Endothelial cell of umbilical vein (primary cell): Measurements from ENCODE around the gene UBASH3B. TPM values are rescaled to one million over a fixed set of nuclear protein-coding genes. Genes with fewer than 3 reads are reported as not detected.
A peak's percentile ranks its signal among the peaks of the same experiment; 100 is the strongest.

Experiments
- BruUV-seq: library from RNA; stranded (reverse); fragments of 400-500 nt; replicated peaks from 2 replicates; lab custom pipeline; 2021; lab: Mats Ljungman, UMichigan
- CTCF ChIA-PET: fragments of 300-600, 350-600 bp; sonication (Branson Sonifier 250); formaldehyde crosslinking; loops from one replicate; lab custom pipeline; 2021; ENCODE audit warnings: antibody characterized with exemption, inconsistent platforms; lab: Charles Lee
- POLR2A ChIA-PET: fragments of 300-600, 350-600 bp; sonication (Branson Sonifier 250); formaldehyde crosslinking; loops from one replicate; lab custom pipeline; 2021; ENCODE audit warnings: antibody characterized with exemption, inconsistent platforms; lab: Charles Lee
- DNase-seq: peaks from one replicate; pipeline ENCODE4 v3.0.0-alpha.2; 2011; ENCODE audit warnings: low read depth, low spot score
- FAIRE-seq: peaks from 2 replicates; lab custom pipeline; 2011; peaks lifted over from hg19 to GRCh38; lab: Jason Lieb, UNC
- H2AFZ ChIP-seq: 2 replicates; pipeline ENCODE4 v1.6.0; 2012; ENCODE audit warnings: low read depth, low read length, control low read depth, inconsistent platforms
- H3K27ac ChIP-seq: 2 replicates; pipeline ENCODE4 v1.5.1; 2011; ENCODE audit warnings: low read depth, mild to moderate bottlenecking, control low read depth, low read length, moderate library complexity; ENCODE audit not compliant: insufficient read depth
- H3K27me3 ChIP-seq, 2 experiments: 2 replicates each; pipeline versions ENCODE4 v1.6.0 to v1.6.1; 2011; ENCODE audit warnings: low read length in 2 of 2, mixed read lengths in 1 of 2; ENCODE audit not compliant: control insufficient read depth in 2 of 2, insufficient read depth in 2 of 2
- H3K36me3 ChIP-seq, 2 experiments: 2 replicates in 1 of 2; 3 replicates in 1 of 2; pipeline ENCODE4 v1.5.1; 2011; ENCODE audit warnings: low read length in 2 of 2, mild to moderate bottlenecking in 1 of 2, moderate library complexity in 1 of 2; ENCODE audit not compliant: control insufficient read depth in 2 of 2, insufficient read depth in 2 of 2; ENCODE audit errors: extremely low read depth in 1 of 2
- H3K4me1 ChIP-seq: 3 replicates; pipeline ENCODE4 v1.5.1; 2011; ENCODE audit warnings: mild to moderate bottlenecking, low read length; ENCODE audit not compliant: control insufficient read depth, insufficient read depth; ENCODE audit errors: extremely low read depth
- H3K4me2 ChIP-seq: 2 replicates; pipeline ENCODE4 v1.6.1; 2011; ENCODE audit warnings: low read length, control low read depth, mixed read lengths; ENCODE audit not compliant: insufficient read depth
- H3K4me3 ChIP-seq, 3 experiments: fragments of 200-600 bp in 1 of 3; sonication (generic), shearing (Covaris generic) in 1 of 3; replicated peaks in 1 of 3; 2 replicates each; pipeline ENCODE4 v1.5.1; 2011 to 2016; ENCODE audit warnings: control low read depth in 3 of 3, low read length in 3 of 3, mild to moderate bottlenecking in 2 of 3, inconsistent platforms in 1 of 3, low read depth in 1 of 3, moderate library complexity in 1 of 3; ENCODE audit not compliant: insufficient read depth in 1 of 3
- H3K79me2 ChIP-seq: 2 replicates; pipeline ENCODE4 v1.6.0; 2012; ENCODE audit warnings: low read length, inconsistent platforms; ENCODE audit not compliant: control insufficient read depth, insufficient read depth
- H3K9ac ChIP-seq: replicated peaks from 2 replicates; pipeline ENCODE3; 2011; ENCODE audit warnings: low read length, control low read depth; ENCODE audit not compliant: insufficient read depth; ENCODE audit errors: extremely low read depth
- H3K9me1 ChIP-seq: replicated peaks from 3 replicates; pipeline ENCODE4 v1.6.0; 2011; ENCODE audit warnings: mild to moderate bottlenecking, low read length; ENCODE audit not compliant: control insufficient read depth, insufficient read depth; ENCODE audit errors: extremely low read depth
- H3K9me3 ChIP-seq: replicated peaks from 2 replicates; pipeline ENCODE4 v1.5.1; 2012; ENCODE audit warnings: low read length, inconsistent platforms; ENCODE audit not compliant: control insufficient read depth, insufficient read depth
- H4K20me1 ChIP-seq: replicated peaks from 2 replicates; pipeline ENCODE3; 2011; ENCODE audit warnings: mild to moderate bottlenecking, low read length; ENCODE audit not compliant: control insufficient read depth, insufficient read depth; ENCODE audit errors: extremely low read depth
- EZH2 ChIP-seq: IDR thresholded peaks from 2 replicates; pipeline ENCODE4 v1.6.1; 2012; ENCODE audit warnings: borderline replicate concordance, low read depth, mild to moderate bottlenecking, moderate library complexity, low read length, inconsistent platforms; ENCODE audit not compliant: severe bottlenecking
- FOS ChIP-seq: IDR thresholded peaks from 2 replicates; pipeline ENCODE4 v1.6.1; 2011; ENCODE audit warnings: mild to moderate bottlenecking, low read length, moderate library complexity, borderline replicate concordance; ENCODE audit not compliant: insufficient read depth
- GATA2 ChIP-seq: IDR thresholded peaks from 2 replicates; pipeline ENCODE4 v1.7.0; 2011; ENCODE audit warnings: low read depth, mild to moderate bottlenecking, moderate library complexity, mixed read lengths, low read length; ENCODE audit not compliant: insufficient read length, insufficient read depth
- JUN ChIP-seq: IDR thresholded peaks from 2 replicates; pipeline ENCODE4 v1.6.1; 2011; ENCODE audit warnings: borderline replicate concordance, low read depth; ENCODE audit not compliant: insufficient read length, insufficient read depth
- MYC ChIP-seq: IDR thresholded peaks from one replicate; pipeline ENCODE4 v1.6.1; 2011; ENCODE audit warnings: mild to moderate bottlenecking, low read depth, low read length
- POLR2A ChIP-seq: IDR thresholded peaks from 2 replicates; pipeline ENCODE4 v1.6.1; 2012; ENCODE audit warnings: low read depth, mild to moderate bottlenecking, control low read depth, low read length
- POLR2AphosphoS5 ChIP-seq: IDR thresholded peaks from 2 replicates; pipeline ENCODE4 v1.6.1; 2012; ENCODE audit warnings: low read depth, mild to moderate bottlenecking, control low read depth, low read length, moderate library complexity; ENCODE audit not compliant: insufficient read depth
- dilution Hi-C: fragments of 300-500 bp; cut with MboI; formaldehyde crosslinking; loops from one replicate; pipeline ENCODE4 v1.15.0; 2019; ENCODE audit warnings: low sequenced_read_pairs; ENCODE audit not compliant: extremely low pct_ligation_motif_present
- intact Hi-C: fragments of 100-400 bp; cut with micrococcal nuclease; formaldehyde crosslinking; loops from one replicate; pipeline ENCODE4 v1.10.0; 2022
- polyA plus RNA-seq, 4 experiments: library from polyadenylated mRNA; depleted of rRNA in 3 of 4; stranded (reverse) in 3 of 4; unstranded in 1 of 4; fragments of >200 nt; gene quantifications; 2 replicates each; pipeline versions ENCODE4 v1.2.1 to v1.2.3, GENCODE V29; 2011 to 2012; ENCODE audit warnings: missing spikeins in 1 of 4
- total RNA-seq: library from RNA; stranded (reverse); gene quantifications from 2 replicates; pipeline ENCODE4 v1.2.3, GENCODE V29; 2021
- TF ChIP-seq, protein P1 (sequence below): IDR thresholded peaks from 2 replicates; pipeline ENCODE4 v1.6.1; 2011; ENCODE audit not compliant: insufficient read depth, insufficient read length
- TF ChIP-seq, protein P2 (sequence below), 2 donors: IDR thresholded peaks; 1 replicate in 1 of 2; 2 replicates in 1 of 2; pipeline ENCODE4 v1.5.1; 2011; ENCODE audit warnings: low read length in 2 of 2, mild to moderate bottlenecking in 2 of 2, moderate library complexity in 2 of 2, control low read depth in 1 of 2, inconsistent platforms in 1 of 2, low read depth in 1 of 2; ENCODE audit not compliant: insufficient read depth in 1 of 2; ENCODE audit errors: extremely low read depth in 1 of 2

Gene UBASH3B
- total and polyA plus RNA-seq, 2 donors (not counting 3 experiments of a cell fraction or from before 2014, with no cell fraction given), result 23.7 to 38.1 TPM

DNA sequence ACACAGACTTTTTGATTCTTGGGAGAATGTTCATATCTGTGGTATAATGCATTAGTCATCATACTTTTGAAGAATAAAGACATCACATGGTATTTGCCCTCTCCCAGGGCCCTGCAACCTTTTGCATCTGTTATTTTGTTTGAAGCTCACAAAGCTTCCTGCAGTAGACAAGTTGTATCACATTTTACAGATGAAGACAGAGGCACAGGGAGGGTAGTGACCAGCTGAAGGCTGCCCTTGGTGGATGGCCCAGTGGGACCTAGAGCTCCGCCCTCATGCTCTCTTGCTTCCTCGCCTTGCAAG is 66.4 kb downstream of the UBASH3B start:
- POLR2A ChIA-PET, result interaction anchor here (1.1 to 1.6 kb wide), 2 partner anchors 21 to 66 kb away, joined by 3 read pairs; partner anchors contain the start of gene UBASH3B
- H3K9me3 ChIP-seq, result no peaks in the 10 kb centered on the region
- H3K4me3 ChIP-seq, result no peak overlapping the region
- TF ChIP-seq POLR2AphosphoS5 (no peak), POLR2A (no peak), FOS (peak; percentile 40), JUN (no peak), GATA2 (no peak), EZH2 (no peak), MYC (no peak)
- TF ChIP-seq, protein P1, sequence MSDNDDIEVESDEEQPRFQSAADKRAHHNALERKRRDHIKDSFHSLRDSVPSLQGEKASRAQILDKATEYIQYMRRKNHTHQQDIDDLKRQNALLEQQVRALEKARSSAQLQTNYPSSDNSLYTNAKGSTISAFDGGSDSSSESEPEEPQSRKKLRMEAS, result no peak
- CTCF ChIA-PET, result interaction anchor here (0.6 to 3.8 kb wide), 9 partner anchors 10 to 61 kb away, joined by 3 to 29 read pairs (median 4); no protein-coding TSS in a partner anchor
- H3K4me2 ChIP-seq, result peak overlapping the region; percentile 7
- DNase-seq (peak; percentile 70), FAIRE-seq (peak; percentile 76)
- no peaks in the 10 kb centered on the region for H4K20me1 ChIP-seq
- no peak overlapping the region for H3K27ac ChIP-seq
- H3K79me2 ChIP-seq, result peaks cover 9% of the 10 kb centered on the region
- H3K27me3 ChIP-seq, result no peaks in the 10 kb centered on the region
- no peaks in the 10 kb centered on the region for H3K9me1 ChIP-seq
- dilution Hi-C loops (no loop called here), intact Hi-C loops (loop anchor here (5.0 kb wide), 1 partner anchor 340 kb away; the partner anchor contains the start of gene HSPA8)
- H3K9ac ChIP-seq, result no peak overlapping the region
- no TSS peak for BruUV-seq
- H3K4me1 ChIP-seq, result peaks cover 30% of the 10 kb centered on the region
- H3K36me3 ChIP-seq, result no peaks in the 10 kb centered on the region
- no peak overlapping the region for H2AFZ ChIP-seq

DNA sequence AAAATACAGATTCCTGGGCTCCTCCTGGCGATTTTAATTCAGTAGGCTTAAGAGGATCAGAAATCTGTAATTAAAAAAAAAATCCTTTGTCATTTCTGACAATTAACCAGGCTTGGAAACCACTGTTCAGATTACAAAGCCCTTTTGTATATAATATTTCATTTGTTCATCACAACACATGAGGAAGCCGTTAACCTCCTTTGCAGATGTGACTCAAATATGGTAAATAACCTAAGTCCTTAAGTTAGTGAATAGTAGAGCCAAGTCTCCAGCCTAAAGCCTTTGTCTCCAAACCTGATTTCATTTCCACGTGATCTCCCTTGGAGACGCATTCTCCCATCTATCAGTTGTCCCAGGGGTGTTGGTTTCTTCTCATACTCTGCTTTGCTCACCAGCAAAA is 67.6 kb downstream of the UBASH3B start:
- POLR2A ChIA-PET, result interaction anchor here (1.6 kb wide), 1 partner anchor 67 kb away, joined by 3 read pairs; the partner anchor contains the start of gene UBASH3B
- Histone ChIP-seq H3K4me1 (peaks cover 39% of the 10 kb centered on the region), H3K9me3 (no peaks in the 10 kb centered on the region), H3K4me2 (no peak overlapping the region), H2AFZ (no peak overlapping the region), H3K27ac (no peak overlapping the region), H3K9me1 (no peaks in the 10 kb centered on the region), H3K27me3 (no peaks in the 10 kb centered on the region), H3K4me3 (no peak overlapping the region), H4K20me1 (no peaks in the 10 kb centered on the region), H3K36me3 (no peaks in the 10 kb centered on the region), H3K79me2 (peaks cover 9% of the 10 kb centered on the region), H3K9ac (no peak overlapping the region)
- DNase-seq (no peak), FAIRE-seq (no peak)
- BruUV-seq, result no TSS peak
- intact Hi-C loops, result loop anchor here (5.0 kb wide), 1 partner anchor 339 kb away; the partner anchor contains the start of gene HSPA8
- dilution Hi-C loops, result no loop called here
- CTCF ChIA-PET, result interaction anchor here (2.2 to 3.8 kb wide), 2 partner anchors 11 to 32 kb away, joined by 8 to 29 read pairs; no protein-coding TSS in a partner anchor
- TF ChIP-seq, protein P2, sequence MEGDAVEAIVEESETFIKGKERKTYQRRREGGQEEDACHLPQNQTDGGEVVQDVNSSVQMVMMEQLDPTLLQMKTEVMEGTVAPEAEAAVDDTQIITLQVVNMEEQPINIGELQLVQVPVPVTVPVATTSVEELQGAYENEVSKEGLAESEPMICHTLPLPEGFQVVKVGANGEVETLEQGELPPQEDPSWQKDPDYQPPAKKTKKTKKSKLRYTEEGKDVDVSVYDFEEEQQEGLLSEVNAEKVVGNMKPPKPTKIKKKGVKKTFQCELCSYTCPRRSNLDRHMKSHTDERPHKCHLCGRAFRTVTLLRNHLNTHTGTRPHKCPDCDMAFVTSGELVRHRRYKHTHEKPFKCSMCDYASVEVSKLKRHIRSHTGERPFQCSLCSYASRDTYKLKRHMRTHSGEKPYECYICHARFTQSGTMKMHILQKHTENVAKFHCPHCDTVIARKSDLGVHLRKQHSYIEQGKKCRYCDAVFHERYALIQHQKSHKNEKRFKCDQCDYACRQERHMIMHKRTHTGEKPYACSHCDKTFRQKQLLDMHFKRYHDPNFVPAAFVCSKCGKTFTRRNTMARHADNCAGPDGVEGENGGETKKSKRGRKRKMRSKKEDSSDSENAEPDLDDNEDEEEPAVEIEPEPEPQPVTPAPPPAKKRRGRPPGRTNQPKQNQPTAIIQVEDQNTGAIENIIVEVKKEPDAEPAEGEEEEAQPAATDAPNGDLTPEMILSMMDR (IDR thresholded peaks at IDR 0.05; ENCODE audit: extremely low read depth in 1 of 2, insufficient read depth in 1 of 2, low read depth in 1 of 2, low read length in 2 of 2), result no peak
- TF ChIP-seq MYC (no peak), JUN (no peak), POLR2A (no peak), POLR2AphosphoS5 (no peak), GATA2 (no peak), FOS (no peak), EZH2 (no peak)
- TF ChIP-seq, protein P1, result no peak
